PC-3 (cell line): ENCODE data around the gene ARID3C. TPM values are rescaled to one million over a fixed set of nuclear protein-coding genes. Genes with fewer than 3 reads are reported as not detected.

Source experiments
- ATAC-seq: fragments of 200-7000 bp; cut with Tn5 transposase; 2 replicates; pipeline ENCODE4 v1.9.1; 2020; ENCODE audit warnings: mild to moderate bottlenecking, moderate library complexity
- BruUV-seq: library from RNA; stranded (reverse); fragments of 400-500 nt; replicated peaks from 2 replicates; lab custom pipeline; 2021; lab: Mats Ljungman, UMichigan
- CTCF ChIA-PET: fragments of 300-600 bp; sonication (Branson Sonifier 250); formaldehyde crosslinking; loops from one replicate; lab custom pipeline; 2022; ENCODE audit warnings: antibody characterized with exemption; lab: Charles Lee
- POLR2A ChIA-PET: fragments of 300-600 bp; sonication (Branson Sonifier 250); formaldehyde crosslinking; loops from one replicate; lab custom pipeline; 2022; ENCODE audit warnings: antibody characterized with exemption; ENCODE audit not compliant: unreplicated experiment; lab: Charles Lee
- DNase-seq: peaks from one replicate; pipeline ENCODE4 v3.0.0-alpha.2; 2015
- H2AFZ ChIP-seq: fragments of 300-600 bp; sonication (generic); 2 replicates; pipeline ENCODE4 v1.6.0; 2016; ENCODE audit warnings: antibody characterized with exemption, low read length
- H3F3A ChIP-seq: fragments of 300-600 bp; sonication (generic); one replicate; pipeline ENCODE4 v1.6.0; 2017; ENCODE audit warnings: antibody characterized with exemption, low read length, control low read depth, mild to moderate bottlenecking; ENCODE audit not compliant: unreplicated experiment
- H3K27ac ChIP-seq: fragments of 300-600 bp; sonication (generic); 2 replicates; pipeline ENCODE4 v1.5.1; 2016; ENCODE audit warnings: mild to moderate bottlenecking, low read length
- H3K27me3 ChIP-seq: fragments of 300-600 bp; sonication (generic); 2 replicates; pipeline ENCODE4 v1.6.1; 2016; ENCODE audit warnings: low read length, mixed read lengths
- H3K36me3 ChIP-seq: fragments of 300-600 bp; sonication (generic); 2 replicates; pipeline ENCODE4 v1.6.1; 2016; ENCODE audit warnings: low read depth, mixed run types, low read length, mixed read lengths
- H3K4me1 ChIP-seq: fragments of 300-600 bp; sonication (generic); 2 replicates; pipeline ENCODE4 v1.5.1; 2016; ENCODE audit warnings: low read length; ENCODE audit not compliant: insufficient read depth
- H3K4me2 ChIP-seq: fragments of 300-600 bp; sonication (generic); 2 replicates; pipeline ENCODE4 v1.6.0; 2016; ENCODE audit warnings: low read length
- H3K4me3 ChIP-seq: fragments of 300-600 bp; sonication (generic); 2 replicates; pipeline ENCODE4 v1.5.1; 2016; ENCODE audit warnings: mild to moderate bottlenecking, low read length, mixed read lengths
- H3K79me2 ChIP-seq: fragments of 300-600 bp; sonication (generic); 2 replicates; pipeline ENCODE4 v1.6.1; 2017; ENCODE audit warnings: low read length, mixed read lengths
- H3K9ac ChIP-seq: fragments of 300-600 bp; sonication (generic); 2 replicates; pipeline ENCODE4 v1.6.0; 2016; ENCODE audit warnings: mild to moderate bottlenecking, low read length
- H3K9me2 ChIP-seq: fragments of 300-600 bp; sonication (generic); replicated peaks from 2 replicates; pipeline ENCODE4 v1.6.1; 2016; ENCODE audit warnings: mixed run types, low read length, mixed read lengths
- H3K9me3 ChIP-seq: fragments of 300-600 bp; sonication (generic); 2 replicates; pipeline ENCODE4 v1.6.1; 2016; ENCODE audit warnings: low read length, mixed read lengths
- H4K20me1 ChIP-seq: fragments of 300-600 bp; sonication (generic); 2 replicates; pipeline ENCODE4 v1.6.1; 2016; ENCODE audit warnings: low read length, mixed read lengths
- EZH2 ChIP-seq: fragments of 300-600 bp; sonication (generic); IDR thresholded peaks from one replicate; pipeline ENCODE4 v1.6.1; 2017; ENCODE audit warnings: antibody characterized with exemption, mild to moderate bottlenecking, low read length; ENCODE audit not compliant: unreplicated experiment
- EZH2phosphoT487 ChIP-seq: fragments of 300-600 bp; sonication (generic); IDR thresholded peaks from 2 replicates; pipeline ENCODE4 v1.6.1; 2018; ENCODE audit warnings: mild to moderate bottlenecking, antibody characterized with exemption, low read length, borderline replicate concordance
- intact Hi-C: fragments of 100-400 bp; cut with micrococcal nuclease; formaldehyde crosslinking; loops from 2 replicates; pipeline ENCODE4 v1.9.0; 2023
- total RNA-seq: library from RNA; depleted of rRNA; stranded (reverse); fragments of >200 nt; gene quantifications from 2 replicates; pipeline ENCODE4 v1.2.3, GENCODE V29; 2014
- TF ChIP-seq, protein P1 (sequence below): fragments of 300-600 bp; sonication (generic); conservative IDR thresholded peaks from 2 replicates; pipeline ENCODE4 v1.5.1; 2017; ENCODE audit warnings: antibody characterized with exemption, low read depth, mild to moderate bottlenecking, low read length

ARID3C gene
- total RNA-seq, 1 experiment from 2014 or later: not detected

DNA sequence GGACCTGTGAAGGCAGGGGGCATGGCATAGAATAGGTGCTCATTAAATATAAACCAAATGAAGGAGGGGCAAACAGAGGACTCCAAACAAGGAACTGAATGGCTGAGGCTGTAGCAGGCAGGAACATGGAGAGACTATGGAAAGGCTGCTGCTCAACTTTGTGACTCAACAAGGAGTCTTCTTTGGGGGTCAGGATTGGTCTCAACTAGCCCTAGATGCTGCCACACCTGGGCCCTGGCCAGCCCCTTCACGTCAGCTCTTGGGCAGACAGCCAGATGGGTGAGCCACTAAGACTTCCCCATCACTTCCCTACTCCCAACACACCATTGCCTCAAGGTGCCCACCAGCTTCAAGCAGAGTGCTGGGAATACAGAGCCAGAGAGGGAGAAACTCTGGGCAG lies 28.0 kb downstream of the ARID3C start:
- intact Hi-C loops: no loop called here
- H3K9me2 ChIP-seq: no peaks in the 10 kb centered on the region
- no peak overlapping the region for H2AFZ ChIP-seq
- ATAC-seq: no peak
- H3K4me2 ChIP-seq: no peak overlapping the region
- no peaks in the 10 kb centered on the region for H3K36me3 ChIP-seq
- TF ChIP-seq, protein P1, sequence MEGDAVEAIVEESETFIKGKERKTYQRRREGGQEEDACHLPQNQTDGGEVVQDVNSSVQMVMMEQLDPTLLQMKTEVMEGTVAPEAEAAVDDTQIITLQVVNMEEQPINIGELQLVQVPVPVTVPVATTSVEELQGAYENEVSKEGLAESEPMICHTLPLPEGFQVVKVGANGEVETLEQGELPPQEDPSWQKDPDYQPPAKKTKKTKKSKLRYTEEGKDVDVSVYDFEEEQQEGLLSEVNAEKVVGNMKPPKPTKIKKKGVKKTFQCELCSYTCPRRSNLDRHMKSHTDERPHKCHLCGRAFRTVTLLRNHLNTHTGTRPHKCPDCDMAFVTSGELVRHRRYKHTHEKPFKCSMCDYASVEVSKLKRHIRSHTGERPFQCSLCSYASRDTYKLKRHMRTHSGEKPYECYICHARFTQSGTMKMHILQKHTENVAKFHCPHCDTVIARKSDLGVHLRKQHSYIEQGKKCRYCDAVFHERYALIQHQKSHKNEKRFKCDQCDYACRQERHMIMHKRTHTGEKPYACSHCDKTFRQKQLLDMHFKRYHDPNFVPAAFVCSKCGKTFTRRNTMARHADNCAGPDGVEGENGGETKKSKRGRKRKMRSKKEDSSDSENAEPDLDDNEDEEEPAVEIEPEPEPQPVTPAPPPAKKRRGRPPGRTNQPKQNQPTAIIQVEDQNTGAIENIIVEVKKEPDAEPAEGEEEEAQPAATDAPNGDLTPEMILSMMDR: no peak
- TF ChIP-seq EZH2phosphoT487: no peak
- TF ChIP-seq EZH2: no peak
- no peaks in the 10 kb centered on the region for H3F3A ChIP-seq
- H3K9me3 ChIP-seq: no peaks in the 10 kb centered on the region
- H3K27ac ChIP-seq: no peak overlapping the region
- CTCF ChIA-PET: interaction anchor here (0.7 kb wide), 1 partner anchor 110 kb away, joined by 3 read pairs; no protein-coding TSS in a partner anchor
- H3K27me3 ChIP-seq: no peaks in the 10 kb centered on the region
- no peak overlapping the region for H3K9ac ChIP-seq
- no peaks in the 10 kb centered on the region for H3K4me1 ChIP-seq
- DNase-seq: peak; percentile 25
- H3K79me2 ChIP-seq: no peaks in the 10 kb centered on the region
- no peak overlapping the region for H3K4me3 ChIP-seq
- POLR2A ChIA-PET: no interaction called here
- no peaks in the 10 kb centered on the region for H4K20me1 ChIP-seq
- no TSS peak for BruUV-seq

DNA sequence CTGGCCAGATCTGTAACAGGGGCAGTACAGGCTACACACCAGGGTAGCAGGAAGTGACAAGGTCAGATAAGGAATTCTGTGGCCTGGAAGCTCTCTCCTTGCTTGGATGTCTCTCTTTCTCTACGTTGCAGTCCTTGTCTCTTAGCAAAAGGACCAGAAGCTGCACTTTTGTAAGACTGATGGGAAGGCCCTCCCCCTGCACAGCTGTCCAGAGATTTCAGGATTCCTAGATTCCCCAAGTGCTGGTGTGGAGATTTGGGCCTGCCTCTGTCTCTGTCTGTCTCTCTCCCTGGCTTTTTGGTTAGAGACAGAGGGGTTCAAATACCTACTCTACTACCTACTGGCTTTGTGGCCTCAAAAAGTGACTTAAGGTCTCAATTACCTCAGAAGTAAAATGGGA lies 29.3 kb downstream of the ARID3C start:
- TF ChIP-seq EZH2 (no peak), EZH2phosphoT487 (no peak)
- TF ChIP-seq, protein P1: no peak
- Histone ChIP-seq H3K27ac (no peak overlapping the region), H3K36me3 (no peaks in the 10 kb centered on the region), H3K4me1 (no peaks in the 10 kb centered on the region), H3K27me3 (no peaks in the 10 kb centered on the region), H3K9me2 (no peaks in the 10 kb centered on the region), H3K79me2 (no peaks in the 10 kb centered on the region), H2AFZ (no peak overlapping the region), H3K9ac (no peak overlapping the region), H3K4me2 (no peak overlapping the region), H4K20me1 (no peaks in the 10 kb centered on the region), H3F3A (no peaks in the 10 kb centered on the region), H3K4me3 (no peak overlapping the region), H3K9me3 (no peaks in the 10 kb centered on the region)
- ChIA-PET POLR2A (no interaction called here), CTCF (no interaction called here)
- intact Hi-C loops: no loop called here
- DNase-seq: no peak
- ATAC-seq: no peak
- no TSS peak for BruUV-seq

DNA sequence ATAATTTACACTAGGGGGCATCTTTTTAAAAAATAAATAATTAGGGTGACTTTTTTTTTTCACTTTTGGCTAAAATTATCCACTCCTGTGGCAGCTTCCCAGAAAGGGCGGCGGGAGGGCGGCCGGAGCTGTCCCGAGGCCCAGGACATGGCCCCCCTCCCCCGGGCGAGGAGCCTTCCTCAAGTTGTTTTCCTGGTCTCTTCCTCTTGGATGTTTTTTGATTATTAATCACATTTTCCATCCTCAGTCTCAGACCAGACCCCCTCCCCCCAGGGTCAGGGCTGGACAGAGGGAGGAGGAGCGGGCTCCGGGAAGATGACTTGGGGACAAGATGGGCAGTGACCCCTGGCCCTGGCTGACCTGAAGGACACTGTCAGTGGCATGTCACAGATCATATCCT lies 34.7 kb downstream of the ARID3C start:
- Histone ChIP-seq H2AFZ (no peak overlapping the region), H3K9me2 (no peaks in the 10 kb centered on the region), H3K4me2 (no peak overlapping the region), H4K20me1 (no peaks in the 10 kb centered on the region), H3K27ac (no peak overlapping the region), H3F3A (no peaks in the 10 kb centered on the region), H3K4me3 (no peak overlapping the region), H3K9ac (no peak overlapping the region), H3K27me3 (peaks cover 23% of the 10 kb centered on the region), H3K4me1 (no peaks in the 10 kb centered on the region), H3K79me2 (no peaks in the 10 kb centered on the region), H3K9me3 (no peaks in the 10 kb centered on the region), H3K36me3 (no peaks in the 10 kb centered on the region)
- TF ChIP-seq, protein P1: no peak
- TF ChIP-seq EZH2phosphoT487: no peak
- no peak for TF ChIP-seq EZH2
- ChIA-PET CTCF (interaction anchor here (0.6 kb wide), 1 partner anchor 39 kb away, joined by 3 read pairs; no protein-coding TSS in a partner anchor), POLR2A (no interaction called here)
- no peak for ATAC-seq
- DNase-seq: no peak
- intact Hi-C loops: loop anchor here (5.0 kb wide), 2 partner anchors 92 to 157 kb away; no protein-coding TSS in a partner anchor
- no TSS peak for BruUV-seq
